Stimulated activated CD4-positive, alpha-beta T cell treated with anti-CD3 and anti-CD28 coated beads, Interleukin-12 subunit alpha, Interleukin-12 subunit beta, amount 100 ng/mL, for 24 hours (primary cell): ENCODE measurements around the gene DGKQ.

Source experiments
- DNase-seq, 2 experiments: peaks; one replicate each; pipeline ENCODE4 v3.0.0-alpha.2; 2020; ENCODE audit warnings: low read depth in 2 of 2

The DGKQ gene

DNA sequence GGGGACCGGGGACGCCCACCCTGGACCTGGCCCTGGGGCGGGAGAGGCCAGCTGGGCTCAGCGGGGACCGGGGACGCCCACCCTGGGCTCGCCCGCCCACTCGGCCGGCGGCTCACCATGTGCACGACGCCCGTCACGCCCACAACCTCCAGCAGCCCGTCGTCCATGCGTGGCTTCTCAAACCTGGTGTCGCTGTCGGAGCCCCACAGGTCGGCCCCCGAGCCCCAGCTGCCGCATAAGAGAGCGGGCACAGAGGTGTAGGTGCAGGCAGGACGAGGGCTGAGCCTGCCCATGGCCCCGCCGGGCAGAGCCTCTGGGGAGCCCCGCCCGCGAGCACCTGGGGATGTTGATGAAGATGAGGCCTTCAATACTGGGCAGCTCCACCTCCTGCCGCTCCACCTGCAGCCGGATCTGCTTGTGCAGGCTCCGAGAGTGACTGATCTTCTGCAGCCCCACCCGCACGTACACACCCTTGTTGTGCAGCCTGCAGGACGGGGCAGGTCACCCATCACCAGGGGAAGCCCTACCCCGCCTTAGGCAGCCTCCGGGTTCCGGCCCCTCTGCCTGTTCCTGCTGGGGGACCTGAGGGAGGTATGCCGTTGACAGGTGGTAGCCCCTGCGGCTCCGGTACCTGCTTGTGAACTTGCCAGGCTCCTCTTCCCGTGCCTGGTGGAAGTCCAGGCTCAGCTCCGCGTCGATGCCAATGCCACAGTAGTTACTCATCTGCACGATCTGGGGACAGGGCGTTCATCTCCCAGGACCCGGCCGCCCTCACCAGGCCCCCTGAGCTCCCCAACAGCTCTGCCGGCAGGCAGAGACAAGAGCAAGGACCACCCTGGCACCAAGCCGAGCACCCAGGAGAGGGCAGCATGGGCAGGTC lies 11.8 kb downstream of the DGKQ start:
- DNase-seq, result no peak

DNA sequence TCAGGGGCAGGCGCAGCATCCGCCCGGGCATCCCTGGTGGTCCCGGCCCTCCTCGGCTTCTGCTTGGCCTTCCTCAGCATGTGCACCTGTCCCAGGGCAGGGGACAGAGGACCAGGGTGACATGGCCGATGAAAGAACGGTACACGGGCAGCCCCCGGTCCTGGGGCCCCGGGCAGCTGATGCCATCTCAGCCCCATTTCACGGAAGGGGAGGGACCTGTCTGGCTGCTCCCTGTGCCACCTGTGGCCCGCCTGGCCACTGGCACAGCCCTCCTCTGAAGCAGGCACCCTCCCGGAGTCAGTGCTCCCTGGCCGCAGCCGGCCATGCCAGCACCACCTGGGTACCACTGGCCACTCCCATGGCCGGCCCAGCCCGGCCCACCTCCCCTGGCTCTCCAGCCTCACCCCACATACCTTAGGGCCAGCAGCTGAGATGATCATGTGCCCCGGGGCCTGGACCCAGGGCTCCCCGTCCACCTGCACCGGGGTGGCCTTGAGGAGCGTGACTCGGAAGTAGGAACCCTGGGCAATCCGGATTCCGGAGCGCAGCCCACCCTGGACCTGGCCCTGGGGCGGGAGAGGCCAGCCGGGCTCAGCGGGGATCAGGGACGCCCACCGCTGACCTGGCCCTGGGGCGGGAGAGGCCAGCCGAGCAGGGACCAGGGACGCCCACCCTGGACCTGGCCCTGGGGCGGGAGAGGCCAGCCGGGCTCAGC lies 12.6 kb downstream of the DGKQ start:
- no peak for DNase-seq

DNA sequence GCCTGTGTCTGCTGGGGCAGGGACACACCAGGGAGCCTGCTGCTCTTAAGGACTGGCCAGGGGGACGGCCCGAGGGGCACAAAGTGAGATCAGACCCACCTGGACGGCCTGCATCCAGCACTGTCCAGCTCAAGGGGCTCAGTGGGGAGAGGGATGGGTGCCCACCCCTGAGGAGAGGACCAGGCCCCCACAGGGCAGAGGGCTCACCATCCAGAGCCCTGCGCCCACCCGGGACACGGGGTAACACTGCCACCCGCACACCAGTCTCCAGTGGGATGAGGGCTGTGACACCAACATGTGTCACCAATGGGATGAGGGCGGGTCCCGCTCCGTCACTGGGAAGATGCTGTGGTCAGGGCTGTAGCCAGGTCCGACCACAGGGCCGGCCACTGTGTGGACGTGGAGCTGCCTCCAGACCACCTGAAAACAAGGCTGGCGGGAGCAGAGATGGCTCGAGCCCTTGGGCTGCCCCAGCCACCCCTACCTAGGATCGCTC lies 13.2 kb downstream of the DGKQ start:
- DNase-seq, result no peak

DNA sequence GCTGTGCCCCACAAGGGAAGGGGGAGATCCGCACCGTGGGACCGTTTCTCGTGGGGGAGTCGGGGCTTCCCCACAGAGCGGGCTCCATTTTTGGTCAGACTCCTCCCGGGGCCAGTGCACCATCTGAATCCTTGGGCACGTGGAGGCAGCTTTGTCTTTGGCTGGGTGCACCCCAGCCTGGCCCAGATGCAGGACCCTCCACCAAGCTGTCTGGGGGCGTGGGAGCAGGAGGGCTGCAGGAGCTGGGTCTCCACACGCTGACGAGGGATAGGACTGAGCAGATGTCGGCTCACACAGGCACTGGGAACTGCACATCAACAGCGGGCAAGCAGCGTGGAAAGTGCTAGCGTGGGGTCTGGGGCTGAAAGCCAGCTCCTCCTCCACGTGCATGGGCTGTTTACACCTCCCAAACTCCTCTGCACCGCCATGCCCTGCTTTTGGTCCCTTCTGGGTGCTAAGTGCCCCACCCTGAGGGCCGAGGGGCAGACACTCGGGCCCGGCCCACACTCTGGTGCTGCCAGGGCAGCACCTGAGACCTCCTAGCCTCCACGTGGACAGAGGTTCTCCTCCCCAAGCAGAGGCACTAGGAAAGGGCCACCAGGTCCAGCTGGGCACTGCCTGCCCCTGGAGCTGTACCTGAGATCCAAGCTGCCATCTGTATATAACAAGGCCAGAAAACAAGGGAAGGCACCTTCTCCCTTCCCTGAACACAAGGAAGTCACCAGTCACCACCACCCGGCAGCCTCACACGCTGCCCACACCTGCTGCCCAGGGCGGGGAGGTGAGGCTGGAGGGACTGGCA lies 13.8 kb downstream of the DGKQ start:
- DNase-seq, result no peak

DNA sequence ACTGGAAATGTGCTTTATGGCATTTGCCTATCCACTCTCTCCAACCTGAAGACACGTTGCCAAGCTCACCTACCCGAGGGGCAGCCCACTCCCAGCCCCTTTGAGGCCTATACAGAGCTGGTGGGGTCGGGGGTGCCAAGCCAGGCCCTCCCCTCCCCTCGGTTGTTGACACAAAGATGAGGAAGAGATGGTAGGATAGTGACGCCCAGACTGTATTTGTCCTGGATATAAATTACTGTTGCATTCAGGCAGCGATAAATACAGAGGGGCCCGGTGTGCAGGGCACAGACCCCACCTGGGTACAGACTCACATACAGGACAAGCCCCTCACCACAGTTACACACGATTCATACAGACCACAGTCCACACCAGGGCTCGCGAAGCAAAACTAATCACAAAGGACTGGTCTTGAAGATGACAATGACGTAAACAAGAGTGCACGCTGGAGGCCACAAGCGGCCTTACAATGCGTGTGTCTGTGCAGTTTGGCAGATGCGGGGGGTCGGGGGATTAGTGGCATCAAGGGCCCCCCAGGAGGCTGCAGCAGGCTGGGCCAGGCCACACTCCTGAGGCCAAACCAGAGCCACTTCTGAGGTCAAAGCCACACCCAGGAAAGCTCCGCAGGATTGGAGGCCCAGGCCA lies 14.6 kb downstream of the DGKQ start:
- DNase-seq, result no peak

DNA sequence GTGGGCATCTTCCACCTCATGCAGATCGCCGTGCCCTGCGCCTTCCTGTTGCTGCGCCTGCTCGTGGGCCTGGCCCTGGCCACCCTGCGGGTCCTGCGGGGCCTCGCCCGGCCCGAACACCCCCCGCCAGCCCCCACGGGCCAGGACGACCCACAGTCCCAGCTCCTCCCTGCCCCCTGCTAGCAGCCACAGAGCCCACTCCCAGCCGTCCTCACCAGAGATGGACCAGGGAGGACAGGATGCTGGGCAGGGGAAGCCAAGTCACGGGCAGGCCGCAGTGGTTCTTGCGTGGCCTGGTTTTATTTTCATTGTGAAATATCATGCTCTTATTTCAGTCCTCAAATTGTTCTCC lies 15.1 kb downstream of the DGKQ start:
- DNase-seq, result no peak

DNA sequence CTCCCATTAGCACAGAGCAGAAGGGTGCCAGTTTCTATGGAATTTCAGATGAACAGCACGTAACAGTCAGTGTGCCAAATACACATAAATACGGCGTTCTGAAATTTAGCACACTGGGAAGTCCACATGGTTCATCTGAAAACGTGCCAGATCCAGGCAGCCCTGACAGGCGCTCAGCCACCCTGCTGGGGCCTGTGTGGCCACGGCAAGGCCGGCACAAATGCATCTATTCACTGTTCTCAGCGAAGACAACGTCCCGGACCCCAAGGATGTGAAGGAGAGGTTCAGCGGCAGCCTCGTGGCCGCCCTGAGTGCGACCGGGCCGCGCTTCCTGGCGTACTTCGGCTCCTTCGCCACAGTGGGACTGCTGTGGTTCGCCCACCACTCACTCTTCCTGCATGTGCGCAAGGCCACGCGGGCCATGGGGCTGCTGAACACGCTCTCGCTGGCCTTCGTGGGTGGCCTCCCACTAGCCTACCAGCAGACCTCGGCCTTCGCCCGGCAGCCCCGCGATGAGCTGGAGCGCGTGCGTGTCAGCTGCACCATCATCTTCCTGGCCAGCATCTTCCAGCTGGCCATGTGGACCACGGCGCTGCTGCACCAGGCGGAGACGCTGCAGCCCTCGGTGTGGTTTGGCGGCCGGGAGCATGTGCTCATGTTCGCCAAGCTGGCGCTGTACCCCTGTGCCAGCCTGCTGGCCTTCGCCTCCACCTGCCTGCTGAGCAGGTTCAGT lies 15.6 kb downstream of the DGKQ start:
- DNase-seq, result no peak

DNA sequence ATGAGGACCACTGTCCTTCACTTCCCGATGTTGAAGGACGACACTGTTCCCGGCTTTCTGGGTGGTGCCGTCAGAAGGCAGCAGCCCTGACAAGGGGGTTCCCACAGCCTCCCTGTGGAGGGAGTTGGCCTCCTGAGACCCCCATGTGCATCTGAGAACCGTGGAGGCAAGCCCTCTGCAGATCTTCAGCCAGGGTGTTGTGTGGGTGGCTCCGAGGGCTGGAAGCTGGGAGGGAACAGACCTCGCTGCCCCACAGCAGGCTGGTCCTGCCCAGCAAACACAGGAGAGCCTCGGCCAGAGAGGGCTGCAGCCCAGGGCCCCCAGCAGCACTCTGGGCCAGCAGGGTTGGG lies 16.2 kb downstream of the DGKQ start:
- DNase-seq, result no peak

DNA sequence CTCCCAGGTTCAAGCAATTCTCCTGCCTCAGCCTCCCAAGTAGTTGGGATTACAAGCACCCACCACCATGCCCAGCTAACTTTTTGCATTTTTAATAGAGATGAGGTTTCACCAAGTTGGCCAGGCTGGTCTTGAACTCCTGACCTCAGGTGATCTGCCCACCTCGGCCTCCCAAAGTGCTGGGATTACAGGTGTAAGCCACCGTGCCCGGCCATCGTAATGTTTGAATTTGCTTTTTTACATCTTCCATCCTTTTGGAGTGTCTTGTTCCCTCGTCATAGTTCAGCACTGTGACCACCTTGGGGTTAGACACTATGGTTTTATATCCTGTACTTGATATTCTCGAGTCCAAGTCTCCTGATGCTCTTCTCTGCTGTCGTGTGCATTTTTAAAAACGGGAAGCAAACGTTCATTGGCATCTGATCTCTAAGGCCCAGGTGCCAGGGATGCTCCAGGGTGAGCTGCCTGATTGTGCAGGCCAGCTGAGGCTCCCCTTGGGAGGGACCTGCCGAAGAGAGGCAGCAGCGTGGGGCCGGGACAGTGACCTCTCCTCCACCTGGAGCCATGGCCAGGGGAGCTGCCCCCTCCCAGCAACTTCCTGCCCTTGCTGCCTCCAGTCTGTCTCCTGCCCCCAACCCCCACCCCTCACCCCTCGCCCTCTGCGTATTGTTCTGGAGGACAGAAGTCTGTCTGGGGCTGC lies 16.7 kb downstream of the DGKQ start:
- DNase-seq, result no peak

DNA sequence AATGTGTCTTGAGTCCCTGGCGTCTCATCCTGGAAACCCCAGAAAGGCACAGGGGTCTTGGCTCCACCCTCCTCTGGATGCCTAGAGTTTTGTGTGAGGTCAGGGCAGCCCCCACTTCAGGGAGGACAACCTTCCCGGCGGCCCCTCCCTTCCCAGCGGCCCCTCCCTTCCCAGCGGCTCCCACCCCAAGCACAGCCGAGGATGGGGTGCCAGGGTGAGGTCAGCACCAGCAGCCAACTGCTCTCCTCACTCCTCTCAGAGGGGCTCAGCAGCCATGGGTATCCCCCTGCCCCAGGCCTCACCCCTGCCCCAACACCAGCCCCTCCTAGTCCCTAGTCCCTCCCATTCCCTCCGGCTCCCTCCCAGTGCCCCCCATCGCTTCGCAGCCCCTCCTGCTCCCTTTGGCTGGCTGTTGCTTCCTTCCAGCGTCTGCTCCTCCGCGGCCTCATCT lies 17.4 kb downstream of the DGKQ start:
- no peak for DNase-seq

DNA sequence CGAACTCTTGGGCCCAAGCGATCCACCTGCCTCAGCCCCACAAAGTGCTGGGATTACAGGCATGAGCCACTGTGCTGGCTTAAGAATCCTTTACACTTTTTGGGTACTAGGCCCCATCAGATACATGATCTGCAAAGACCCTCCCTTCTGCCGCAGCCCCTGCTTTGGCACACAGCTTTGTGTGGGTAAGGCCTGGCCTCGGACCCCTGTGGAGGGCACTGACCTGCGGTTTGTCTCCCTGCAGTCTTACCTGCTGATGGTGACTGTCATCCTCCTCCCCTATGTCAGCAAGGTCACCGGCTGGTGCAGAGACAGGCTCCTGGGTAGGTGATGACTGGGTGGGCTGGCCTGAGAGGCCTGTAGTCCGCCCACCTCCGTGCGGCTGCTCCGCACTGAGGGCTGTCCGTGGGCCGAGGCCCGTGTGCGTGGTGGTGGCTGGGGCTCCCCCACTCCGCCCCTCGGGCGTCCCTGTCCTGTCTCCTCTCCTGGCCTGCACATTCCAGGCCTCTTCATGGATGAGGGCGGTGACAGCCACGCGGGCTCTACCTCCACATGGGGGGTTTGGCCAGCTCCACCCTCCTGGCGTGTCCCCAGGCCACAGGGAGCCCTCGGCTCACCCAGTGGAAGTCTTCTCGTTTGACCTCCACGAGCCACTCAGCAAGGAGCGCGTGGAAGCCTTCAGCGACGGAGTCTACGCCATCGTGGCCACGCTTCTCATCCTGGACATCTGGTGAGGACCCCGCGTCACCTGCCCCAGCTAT lies 18.0 kb downstream of the DGKQ start:
- no peak for DNase-seq

DNA sequence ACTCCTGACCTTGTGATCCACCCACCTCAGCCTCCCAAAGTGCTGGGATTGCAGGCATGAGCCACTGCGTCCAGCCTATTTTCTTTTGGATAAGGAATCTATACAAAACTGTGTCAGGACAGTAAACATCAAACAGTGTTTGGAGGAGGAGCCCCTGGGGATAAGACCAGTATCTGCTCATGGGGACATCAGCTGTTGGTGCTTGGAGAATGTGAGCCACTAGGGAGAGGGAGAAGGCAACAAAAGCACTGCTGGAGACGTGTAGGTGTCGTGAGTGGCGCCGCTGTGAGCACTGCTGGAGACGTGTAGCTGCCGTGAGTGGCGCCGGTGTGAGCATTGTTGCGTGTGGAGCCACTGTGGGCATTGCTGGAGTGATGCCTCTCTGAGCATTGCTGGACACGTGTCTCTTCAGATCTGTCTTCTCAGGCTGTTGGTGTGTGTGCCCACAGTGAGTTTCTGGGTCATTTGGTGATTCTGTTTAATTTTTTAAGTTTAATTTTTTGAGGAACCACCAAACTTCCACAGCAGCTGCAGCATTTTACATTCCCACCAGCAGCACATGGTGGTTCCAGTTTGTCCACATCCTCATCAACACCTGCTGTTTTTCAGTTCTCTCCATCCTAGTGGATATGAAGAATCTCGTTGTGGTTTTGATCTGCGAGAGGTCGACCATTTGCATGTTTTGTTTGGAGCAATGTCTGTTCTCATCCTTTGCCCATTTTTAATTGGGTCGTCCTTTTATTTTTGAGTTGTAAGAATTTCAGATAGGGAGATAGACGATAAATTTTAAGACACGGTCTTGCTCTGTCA lies 19.0 kb downstream of the DGKQ start:
- DNase-seq, result no peak

DNA sequence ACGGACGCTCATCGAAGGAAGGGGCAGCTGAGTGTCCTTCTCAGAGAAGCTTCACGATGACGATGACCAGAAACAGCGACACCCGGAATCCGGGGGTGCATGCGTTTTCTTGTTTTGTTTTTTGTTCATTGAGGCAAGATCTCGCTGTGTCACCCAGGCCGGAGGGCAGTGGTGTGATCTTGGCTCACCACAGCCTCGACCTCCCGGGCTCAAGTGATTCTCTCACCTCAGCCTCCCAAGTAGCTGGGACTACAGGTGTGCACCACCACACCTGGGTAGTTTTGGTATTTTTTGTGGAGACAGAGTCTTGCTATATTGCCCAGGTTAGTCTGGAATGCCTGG lies 19.8 kb downstream of the DGKQ start:
- DNase-seq, result no peak

DNA sequence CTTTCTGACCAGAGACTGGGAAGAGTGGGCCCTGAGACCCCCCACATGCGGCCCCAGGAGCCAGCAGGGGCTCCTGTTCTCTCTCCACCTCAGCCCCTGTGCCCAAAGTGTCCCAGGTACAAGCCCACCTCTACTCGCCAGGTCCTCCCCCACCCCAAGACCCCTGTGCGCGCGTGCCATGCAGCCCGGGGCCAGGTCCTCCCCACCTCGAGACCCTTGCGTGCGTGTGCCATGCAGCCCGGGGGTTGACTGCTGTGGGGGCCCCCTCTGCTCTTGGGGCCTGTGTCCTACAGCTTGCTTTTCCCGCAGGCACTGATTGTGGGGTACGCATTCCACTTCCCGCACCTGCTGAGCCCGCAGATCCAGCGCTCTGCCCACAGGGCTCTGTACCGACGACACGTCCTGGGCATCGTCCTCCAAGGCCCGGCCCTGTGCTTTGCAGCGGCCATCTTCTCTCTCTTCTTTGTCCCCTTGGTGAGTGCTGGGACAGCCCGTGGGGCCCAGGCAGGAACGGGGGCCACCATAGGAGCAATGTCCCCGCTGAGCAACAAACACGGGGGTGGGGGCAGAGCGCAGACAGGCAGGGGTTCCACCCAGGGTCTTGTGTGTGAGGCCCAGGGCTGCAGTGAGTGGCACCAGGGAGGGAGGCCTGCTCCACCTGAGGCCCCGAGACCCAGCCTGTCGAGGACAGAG lies 20.3 kb downstream of the DGKQ start:
- DNase-seq, result no peak

DNA sequence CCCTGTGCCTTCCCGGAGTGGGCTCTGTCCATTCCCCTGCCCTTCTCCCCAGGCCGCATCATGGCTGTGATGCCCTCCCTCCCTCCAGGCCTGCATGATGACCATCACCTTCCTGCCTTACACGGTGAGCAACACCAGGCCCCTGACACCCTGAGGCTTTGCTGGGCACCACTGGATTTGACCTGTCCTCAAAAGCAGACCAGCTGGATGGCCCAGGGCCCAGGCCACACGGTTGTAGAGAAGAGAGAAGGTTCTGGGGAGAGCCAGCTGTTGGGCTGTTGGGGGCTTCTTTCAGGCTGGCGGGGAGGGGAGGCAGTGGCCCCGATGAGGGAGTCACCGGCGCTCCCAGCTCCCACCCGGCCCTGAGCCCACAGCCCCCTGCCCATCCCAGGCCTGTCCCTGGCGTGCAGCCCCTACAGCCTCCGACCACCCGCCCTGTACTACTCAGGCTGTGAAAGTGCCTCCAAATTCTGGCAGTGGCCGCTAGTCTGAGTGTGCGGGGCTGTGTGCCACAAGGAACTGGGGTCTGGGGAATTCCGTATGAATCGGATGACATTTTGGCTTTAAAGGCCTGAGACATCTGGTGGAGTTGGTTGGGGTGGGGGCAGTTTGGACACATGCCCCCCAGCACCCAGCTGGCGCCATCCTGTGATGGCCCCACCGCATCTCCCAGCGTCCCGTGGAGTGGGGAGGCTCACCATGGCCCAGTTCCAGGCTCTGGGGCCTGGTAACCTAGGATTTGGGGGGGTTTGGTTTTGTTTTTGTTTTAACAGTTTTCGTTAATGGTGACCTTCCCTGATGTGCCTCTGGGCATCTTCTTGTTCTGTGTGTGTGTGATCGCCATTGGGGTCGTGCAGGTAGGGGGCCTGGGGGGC lies 21.5 kb downstream of the DGKQ start:
- no peak for DNase-seq

DNA sequence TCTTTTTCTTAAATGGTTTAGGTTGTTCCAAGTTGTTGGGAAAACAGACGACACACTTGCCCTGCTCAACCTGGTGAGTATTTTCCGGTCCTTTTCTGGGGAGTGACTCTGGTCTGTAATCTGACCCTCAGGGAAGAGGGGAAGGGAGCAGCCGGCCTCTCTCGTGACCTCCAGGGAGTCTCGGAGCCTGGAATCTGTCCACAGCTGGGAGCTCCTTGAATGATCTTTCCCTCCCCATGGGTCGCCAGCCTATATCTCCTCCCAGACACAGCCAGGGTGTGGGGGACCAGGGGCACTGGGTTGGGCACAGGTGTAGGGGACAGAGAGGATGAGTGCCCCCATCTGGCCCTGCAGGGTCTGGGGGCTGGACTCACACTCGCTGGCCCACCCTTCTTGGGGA lies 22.2 kb downstream of the DGKQ start:
- no peak for DNase-seq
